H54 (cell line): Measurements from ENCODE around the gene CFAP221.

ENCODE experiments used
- DNase-seq: peaks from one replicate; pipeline ENCODE4 v3.0.0; 2011; ENCODE audit warnings: low spot score, mixed read lengths; ENCODE audit not compliant: insufficient read length
- FAIRE-seq: peaks from 3 replicates; lab custom pipeline; 2011; peaks lifted over from hg19 to GRCh38; lab: Jason Lieb, UNC
- POLR2A ChIP-seq: IDR thresholded peaks from 2 replicates; pipeline ENCODE4 v1.6.1; 2011; ENCODE audit warnings: low read depth, mild to moderate bottlenecking, low read length

CFAP221 gene

GRCh38 chr2:119704670-119705120, 160.4 kb downstream of the CFAP221 start:
- FAIRE-seq (no peak), DNase-seq (no peak)
- no peak for TF ChIP-seq POLR2A

- DNase-seq, result no peak
- no peak for FAIRE-seq
- TF ChIP-seq POLR2A, result no peak
Observed at GRCh38 chr2:119706221-119706620, 162.0 kb downstream of the CFAP221 start.
